Endothelial cell of umbilical vein (primary cell): ENCODE results near the gene CISD3. TPM values are rescaled to one million over a fixed set of nuclear protein-coding genes. Genes with fewer than 3 reads are reported as not detected.

ENCODE experiments used
- BruUV-seq: library from RNA; stranded (reverse); fragments of 400-500 nt; replicated peaks from 2 replicates; lab custom pipeline; 2021; lab: Mats Ljungman, UMichigan
- CTCF ChIA-PET: fragments of 300-600, 350-600 bp; sonication (Branson Sonifier 250); formaldehyde crosslinking; loops from one replicate; lab custom pipeline; 2021; ENCODE audit warnings: antibody characterized with exemption, inconsistent platforms; lab: Charles Lee
- POLR2A ChIA-PET: fragments of 300-600, 350-600 bp; sonication (Branson Sonifier 250); formaldehyde crosslinking; loops from one replicate; lab custom pipeline; 2021; ENCODE audit warnings: antibody characterized with exemption, inconsistent platforms; lab: Charles Lee
- DNase-seq: peaks from one replicate; pipeline ENCODE4 v3.0.0-alpha.2; 2011; ENCODE audit warnings: low read depth, low spot score
- FAIRE-seq: peaks from 2 replicates; lab custom pipeline; 2011; peaks lifted over from hg19 to GRCh38; lab: Jason Lieb, UNC
- H2AFZ ChIP-seq: 2 replicates; pipeline ENCODE4 v1.6.0; 2012; ENCODE audit warnings: low read depth, low read length, control low read depth, inconsistent platforms
- H3K27ac ChIP-seq: 2 replicates; pipeline ENCODE4 v1.5.1; 2011; ENCODE audit warnings: low read depth, mild to moderate bottlenecking, control low read depth, low read length, moderate library complexity; ENCODE audit not compliant: insufficient read depth
- H3K27me3 ChIP-seq, 2 experiments: 2 replicates each; pipeline versions ENCODE4 v1.6.0 to v1.6.1; 2011; ENCODE audit warnings: low read length in 2 of 2, mixed read lengths in 1 of 2; ENCODE audit not compliant: control insufficient read depth in 2 of 2, insufficient read depth in 2 of 2
- H3K36me3 ChIP-seq, 2 experiments: 2 replicates in 1 of 2; 3 replicates in 1 of 2; pipeline ENCODE4 v1.5.1; 2011; ENCODE audit warnings: low read length in 2 of 2, mild to moderate bottlenecking in 1 of 2, moderate library complexity in 1 of 2; ENCODE audit not compliant: control insufficient read depth in 2 of 2, insufficient read depth in 2 of 2; ENCODE audit errors: extremely low read depth in 1 of 2
- H3K4me1 ChIP-seq: 3 replicates; pipeline ENCODE4 v1.5.1; 2011; ENCODE audit warnings: mild to moderate bottlenecking, low read length; ENCODE audit not compliant: control insufficient read depth, insufficient read depth; ENCODE audit errors: extremely low read depth
- H3K4me2 ChIP-seq: 2 replicates; pipeline ENCODE4 v1.6.1; 2011; ENCODE audit warnings: low read length, control low read depth, mixed read lengths; ENCODE audit not compliant: insufficient read depth
- H3K4me3 ChIP-seq, 3 experiments: fragments of 200-600 bp in 1 of 3; sonication (generic), shearing (Covaris generic) in 1 of 3; replicated peaks in 1 of 3; 2 replicates each; pipeline ENCODE4 v1.5.1; 2011 to 2016; ENCODE audit warnings: control low read depth in 3 of 3, low read length in 3 of 3, mild to moderate bottlenecking in 2 of 3, inconsistent platforms in 1 of 3, low read depth in 1 of 3, moderate library complexity in 1 of 3; ENCODE audit not compliant: insufficient read depth in 1 of 3
- H3K79me2 ChIP-seq: 2 replicates; pipeline ENCODE4 v1.6.0; 2012; ENCODE audit warnings: low read length, inconsistent platforms; ENCODE audit not compliant: control insufficient read depth, insufficient read depth
- H3K9ac ChIP-seq: replicated peaks from 2 replicates; pipeline ENCODE3; 2011; ENCODE audit warnings: low read length, control low read depth; ENCODE audit not compliant: insufficient read depth; ENCODE audit errors: extremely low read depth
- H3K9me1 ChIP-seq: replicated peaks from 3 replicates; pipeline ENCODE4 v1.6.0; 2011; ENCODE audit warnings: mild to moderate bottlenecking, low read length; ENCODE audit not compliant: control insufficient read depth, insufficient read depth; ENCODE audit errors: extremely low read depth
- H3K9me3 ChIP-seq: replicated peaks from 2 replicates; pipeline ENCODE4 v1.5.1; 2012; ENCODE audit warnings: low read length, inconsistent platforms; ENCODE audit not compliant: control insufficient read depth, insufficient read depth
- H4K20me1 ChIP-seq: replicated peaks from 2 replicates; pipeline ENCODE3; 2011; ENCODE audit warnings: mild to moderate bottlenecking, low read length; ENCODE audit not compliant: control insufficient read depth, insufficient read depth; ENCODE audit errors: extremely low read depth
- EZH2 ChIP-seq: IDR thresholded peaks from 2 replicates; pipeline ENCODE4 v1.6.1; 2012; ENCODE audit warnings: borderline replicate concordance, low read depth, mild to moderate bottlenecking, moderate library complexity, low read length, inconsistent platforms; ENCODE audit not compliant: severe bottlenecking
- FOS ChIP-seq: IDR thresholded peaks from 2 replicates; pipeline ENCODE4 v1.6.1; 2011; ENCODE audit warnings: mild to moderate bottlenecking, low read length, moderate library complexity, borderline replicate concordance; ENCODE audit not compliant: insufficient read depth
- GATA2 ChIP-seq: IDR thresholded peaks from 2 replicates; pipeline ENCODE4 v1.7.0; 2011; ENCODE audit warnings: low read depth, mild to moderate bottlenecking, moderate library complexity, mixed read lengths, low read length; ENCODE audit not compliant: insufficient read length, insufficient read depth
- JUN ChIP-seq: IDR thresholded peaks from 2 replicates; pipeline ENCODE4 v1.6.1; 2011; ENCODE audit warnings: borderline replicate concordance, low read depth; ENCODE audit not compliant: insufficient read length, insufficient read depth
- MAX ChIP-seq: IDR thresholded peaks from 2 replicates; pipeline ENCODE4 v1.6.1; 2011; ENCODE audit not compliant: insufficient read depth, insufficient read length
- MYC ChIP-seq: IDR thresholded peaks from one replicate; pipeline ENCODE4 v1.6.1; 2011; ENCODE audit warnings: mild to moderate bottlenecking, low read depth, low read length
- POLR2A ChIP-seq: IDR thresholded peaks from 2 replicates; pipeline ENCODE4 v1.6.1; 2012; ENCODE audit warnings: low read depth, mild to moderate bottlenecking, control low read depth, low read length
- POLR2AphosphoS5 ChIP-seq: IDR thresholded peaks from 2 replicates; pipeline ENCODE4 v1.6.1; 2012; ENCODE audit warnings: low read depth, mild to moderate bottlenecking, control low read depth, low read length, moderate library complexity; ENCODE audit not compliant: insufficient read depth
- dilution Hi-C: fragments of 300-500 bp; cut with MboI; formaldehyde crosslinking; loops from one replicate; pipeline ENCODE4 v1.15.0; 2019; ENCODE audit warnings: low sequenced_read_pairs; ENCODE audit not compliant: extremely low pct_ligation_motif_present
- intact Hi-C: fragments of 100-400 bp; cut with micrococcal nuclease; formaldehyde crosslinking; loops from one replicate; pipeline ENCODE4 v1.10.0; 2022
- polyA plus RNA-seq, 4 experiments: library from polyadenylated mRNA; depleted of rRNA in 3 of 4; stranded (reverse) in 3 of 4; unstranded in 1 of 4; fragments of >200 nt; gene quantifications; 2 replicates each; pipeline versions ENCODE4 v1.2.1 to v1.2.3, GENCODE V29; 2011 to 2012; ENCODE audit warnings: missing spikeins in 1 of 4
- total RNA-seq: library from RNA; stranded (reverse); gene quantifications from 2 replicates; pipeline ENCODE4 v1.2.3, GENCODE V29; 2021
- TF ChIP-seq, protein P1 (sequence below), 2 donors: IDR thresholded peaks; 1 replicate in 1 of 2; 2 replicates in 1 of 2; pipeline ENCODE4 v1.5.1; 2011; ENCODE audit warnings: low read length in 2 of 2, mild to moderate bottlenecking in 2 of 2, moderate library complexity in 2 of 2, control low read depth in 1 of 2, inconsistent platforms in 1 of 2, low read depth in 1 of 2; ENCODE audit not compliant: insufficient read depth in 1 of 2; ENCODE audit errors: extremely low read depth in 1 of 2

The CISD3 gene
- total and polyA plus RNA-seq, 2 donors (not counting 3 experiments of a cell fraction or from before 2014, with no cell fraction given) = 8.7 to 23.7 TPM

DNA sequence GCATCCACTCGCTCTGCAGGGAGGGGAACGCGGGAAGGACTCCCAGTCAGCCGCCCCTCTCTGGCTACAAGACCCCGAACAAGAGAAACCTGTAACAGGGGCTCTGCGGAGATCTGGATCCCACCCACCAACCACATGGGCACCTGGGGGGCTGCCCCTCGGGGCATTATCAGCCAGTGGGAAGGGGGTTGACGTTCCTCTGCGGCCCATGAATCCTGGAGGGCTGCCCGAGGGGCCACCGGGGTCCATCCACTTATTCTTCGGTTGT lies 19.8 kb downstream of the CISD3 start:
- Histone ChIP-seq H3K9ac (peak overlapping the region; percentile 27), H3K4me1 (peaks cover 51% of the 10 kb centered on the region), H3K27ac (peak overlapping the region; percentile 4), H2AFZ (peak overlapping the region; percentile 19), H3K36me3 (peaks cover 2 to 5% of the 10 kb centered on the region in 2 experiments), H4K20me1 (peaks cover 2% of the 10 kb centered on the region), H3K4me2 (peak overlapping the region; percentile 88), H3K9me3 (no peaks in the 10 kb centered on the region), H3K79me2 (peaks cover 53% of the 10 kb centered on the region), H3K27me3 (no peaks in the 10 kb centered on the region), H3K9me1 (no peaks in the 10 kb centered on the region), H3K4me3 (peak overlapping the region; percentile 28 to 80 (median 36))
- ChIA-PET POLR2A (no interaction called here), CTCF (interaction anchor here (1.1 to 2.4 kb wide), 2 partner anchors 14 to 18 kb away, joined by 6 to 7 read pairs; no protein-coding TSS in a partner anchor)
- dilution Hi-C loops = no loop called here
- TF ChIP-seq, protein P1, sequence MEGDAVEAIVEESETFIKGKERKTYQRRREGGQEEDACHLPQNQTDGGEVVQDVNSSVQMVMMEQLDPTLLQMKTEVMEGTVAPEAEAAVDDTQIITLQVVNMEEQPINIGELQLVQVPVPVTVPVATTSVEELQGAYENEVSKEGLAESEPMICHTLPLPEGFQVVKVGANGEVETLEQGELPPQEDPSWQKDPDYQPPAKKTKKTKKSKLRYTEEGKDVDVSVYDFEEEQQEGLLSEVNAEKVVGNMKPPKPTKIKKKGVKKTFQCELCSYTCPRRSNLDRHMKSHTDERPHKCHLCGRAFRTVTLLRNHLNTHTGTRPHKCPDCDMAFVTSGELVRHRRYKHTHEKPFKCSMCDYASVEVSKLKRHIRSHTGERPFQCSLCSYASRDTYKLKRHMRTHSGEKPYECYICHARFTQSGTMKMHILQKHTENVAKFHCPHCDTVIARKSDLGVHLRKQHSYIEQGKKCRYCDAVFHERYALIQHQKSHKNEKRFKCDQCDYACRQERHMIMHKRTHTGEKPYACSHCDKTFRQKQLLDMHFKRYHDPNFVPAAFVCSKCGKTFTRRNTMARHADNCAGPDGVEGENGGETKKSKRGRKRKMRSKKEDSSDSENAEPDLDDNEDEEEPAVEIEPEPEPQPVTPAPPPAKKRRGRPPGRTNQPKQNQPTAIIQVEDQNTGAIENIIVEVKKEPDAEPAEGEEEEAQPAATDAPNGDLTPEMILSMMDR (IDR thresholded peaks at IDR 0.05; ENCODE audit: extremely low read depth in 1 of 2, insufficient read depth in 1 of 2, low read depth in 1 of 2, low read length in 2 of 2) = no peak
- TF ChIP-seq MAX (no peak), POLR2A (no peak), GATA2 (no peak), EZH2 (no peak), MYC (no peak), FOS (no peak), JUN (no peak), POLR2AphosphoS5 (no peak)
- intact Hi-C loops = loop anchor here (2.0 to 5.0 kb wide), 2 partner anchors 49 to 402 kb away; partner anchors contain the start of genes PIP4K2B and PLXDC1
- no peak for FAIRE-seq
- no TSS peak for BruUV-seq
- no peak for DNase-seq
